ENCODE results near the gene OPRL1. TPM values are rescaled to one million over a fixed set of nuclear protein-coding genes. Genes with fewer than 3 reads are reported as not detected.
A peak's percentile ranks its signal among the peaks of the same experiment; 100 is the strongest.

The OPRL1 gene
- total and polyA plus RNA-seq, 2 of the 8 experiments (the other 6 are each of a cell fraction or from before 2014, with no cell fraction given), result 0.63 to 0.98 TPM

- no peak overlapping the region for H4K5ac ChIP-seq (ENCODE audit: insufficient read length, low read depth, low read length)
- no peak overlapping the region for H2AFZ ChIP-seq (ENCODE audit: low read length)
- H4K91ac ChIP-seq (replicated peaks; ENCODE audit: insufficient read length, low read length), result no peak overlapping the region
- H3K56ac ChIP-seq (replicated peaks; ENCODE audit: insufficient read length, low read depth, low read length), result no peak overlapping the region
- no peak overlapping the region for H3K27ac ChIP-seq (ENCODE audit: low read depth, low read length)
- no peak overlapping the region for H3K14ac ChIP-seq (ENCODE audit: insufficient read length)
- CTCF ChIA-PET (ENCODE audit: partially characterized antibody), result interaction anchor here (1.0 to 13.0 kb wide), 10 partner anchors 10 to 102 kb away, joined by 3 to 144 read pairs (median 6); partner anchors contain the start of genes PRPF6, SAMD10, SOX18 and TCEA2
- no peak overlapping the region for H3K4me3 ChIP-seq (ENCODE audit: extremely low read depth in 1 of 4, insufficient read depth in 2 of 4, low read depth in 3 of 4, low read length in 4 of 4)
- TF ChIP-seq, protein P1, sequence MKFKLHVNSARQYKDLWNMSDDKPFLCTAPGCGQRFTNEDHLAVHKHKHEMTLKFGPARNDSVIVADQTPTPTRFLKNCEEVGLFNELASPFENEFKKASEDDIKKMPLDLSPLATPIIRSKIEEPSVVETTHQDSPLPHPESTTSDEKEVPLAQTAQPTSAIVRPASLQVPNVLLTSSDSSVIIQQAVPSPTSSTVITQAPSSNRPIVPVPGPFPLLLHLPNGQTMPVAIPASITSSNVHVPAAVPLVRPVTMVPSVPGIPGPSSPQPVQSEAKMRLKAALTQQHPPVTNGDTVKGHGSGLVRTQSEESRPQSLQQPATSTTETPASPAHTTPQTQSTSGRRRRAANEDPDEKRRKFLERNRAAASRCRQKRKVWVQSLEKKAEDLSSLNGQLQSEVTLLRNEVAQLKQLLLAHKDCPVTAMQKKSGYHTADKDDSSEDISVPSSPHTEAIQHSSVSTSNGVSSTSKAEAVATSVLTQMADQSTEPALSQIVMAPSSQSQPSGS (IDR thresholded peaks at IDR 0.05; ENCODE audit: low read length), result no peak
- TF ChIP-seq NANOG (IDR thresholded peaks at IDR 0.05; ENCODE audit: insufficient read depth, low read depth, low read length, poor library complexity, severe bottlenecking) (no peak), E2F6 (IDR thresholded peaks at IDR 0.05) (no peak), POLR2A (IDR thresholded peaks at IDR 0.05; ENCODE audit: control extremely low read depth in 1 of 2, low read depth in 2 of 2, low read length in 2 of 2) (no peak), KDM5A (IDR thresholded peaks at IDR 0.05; ENCODE audit: low read length) (no peak)
- no peak for FAIRE-seq
- peaks cover 6 to 55% (median 42%) of the 10 kb centered on the region in 4 experiments for H3K27me3 ChIP-seq (replicated peaks in 1 of 4; ENCODE audit: control insufficient read depth in 3 of 4, extremely low read depth in 1 of 4, insufficient read depth in 3 of 4, low read length in 3 of 4)
- 91% methylated on average over 6 of the region's 6 CpGs; no CpG with 5 or more reads in 1 of the 2 experiments for WGBS, 2 experiments (ENCODE audit: extremely low coverage in 1 of 2, insufficient coverage in 1 of 2, insufficient read length in 1 of 2, insufficient replicate concordance in 2 of 2, low coverage in 1 of 2, low lambda C conversion rate in 2 of 2, missing lambda C conversion rate in 1 of 2)
- DNase-seq (ENCODE audit: low read depth in 1 of 2, low spot score in 2 of 2), result no peak
- H2BK15ac ChIP-seq (ENCODE audit: low read length), result no peak overlapping the region
- peaks cover 0 to 38% (median 20%) of the 10 kb centered on the region in 4 experiments; a peak in 6 of 7 replicates for H3K4me1 ChIP-seq (replicated peaks in 1 of 4; ENCODE audit: control insufficient read depth in 3 of 4, insufficient read depth in 4 of 4, low read length in 3 of 4)
- no peaks in the 10 kb centered on the region for H3K9me3 ChIP-seq (ENCODE audit: insufficient read depth in 2 of 2, low read depth in 1 of 2, low read length in 1 of 2)
- no peak overlapping the region for H2BK20ac ChIP-seq (ENCODE audit: low read length)
- H3K4ac ChIP-seq (replicated peaks; ENCODE audit: insufficient read length, low read depth, low read length), result no peak overlapping the region
- no peak overlapping the region for H2BK120ac ChIP-seq (replicated peaks; ENCODE audit: low read depth, low read length)
- H2BK5ac ChIP-seq (ENCODE audit: low read depth, low read length), result 0 out of 2 replicates have a peak overlapping the region, but pooled peaks have one; percentile 18
- H3K79me2 ChIP-seq (ENCODE audit: control insufficient read depth in 1 of 2, insufficient read depth in 2 of 2, low read length in 2 of 2), result no peaks in the 10 kb centered on the region
- POLR2A ChIA-PET (ENCODE audit: partially characterized antibody), result interaction anchor here (1.1 kb wide), 1 partner anchor 11 kb away, joined by 3 read pairs; no protein-coding TSS in a partner anchor
- no peak overlapping the region for H2AK5ac ChIP-seq (ENCODE audit: low read depth, low read length)
- no peak overlapping the region for H2BK12ac ChIP-seq (ENCODE audit: low read depth, low read length)
- no peak overlapping the region for H3K23ac ChIP-seq (ENCODE audit: insufficient read length)
- H3K18ac ChIP-seq (ENCODE audit: extremely low read depth, low read length), result no peak overlapping the region
- H4K20me1 ChIP-seq (replicated peaks in 1 of 2; ENCODE audit: control insufficient read depth in 1 of 2, insufficient read depth in 2 of 2, low read length in 2 of 2), result no peaks in the 10 kb centered on the region
- no peak overlapping the region for H4K8ac ChIP-seq (ENCODE audit: extremely low read depth, insufficient read depth, low read length)
- H3K79me1 ChIP-seq (ENCODE audit: low read depth, low read length), result no peaks in the 10 kb centered on the region
- H3K36me3 ChIP-seq (ENCODE audit: control insufficient read depth in 2 of 4, insufficient read depth in 4 of 4, low read length in 3 of 4), result no peaks in the 10 kb centered on the region
- H3K9ac ChIP-seq (replicated peaks in 1 of 4; ENCODE audit: extremely low read depth in 1 of 4, low read depth in 3 of 4, low read length in 3 of 4), result no peak overlapping the region
- peaks cover 22% of the 10 kb centered on the region; the same call in 1 of the 2 replicates for H3K23me2 ChIP-seq (ENCODE audit: low read depth, low read length)
- H3K4me2 ChIP-seq (ENCODE audit: insufficient read depth in 1 of 2, low read depth in 2 of 2, low read length in 2 of 2), result no peak overlapping the region
Measured at GRCh38 chr20:64081624-64081964, 1.7 kb downstream of the OPRL1 start.
